SK-N-SH treated with all-trans-retinoic acid at 6 μM for 48 hours (cell line): ENCODE data around the gene VPS25.

Experiments
- ATAC-seq: fragments of 200-7000 bp; cut with Tn5 transposase; 3 replicates; pipeline ENCODE4 v1.9.1; 2020; ENCODE audit warnings: mild to moderate bottlenecking, moderate library complexity
- ARNTL ChIP-seq: fragments of 450-650 bp; formaldehyde crosslinking; IDR thresholded peaks from 2 replicates; pipeline ENCODE4 v1.5.0; 2020; ENCODE audit warnings: low read depth, mild to moderate bottlenecking, moderate library complexity, borderline replicate concordance
- BACH2 ChIP-seq: fragments of 250-450 bp; sonication (Bioruptor Pico); IDR thresholded peaks from 2 replicates; pipeline ENCODE4 v1.9.0; 2021; ENCODE audit warnings: mild to moderate bottlenecking, borderline replicate concordance
- CREB5 ChIP-seq: fragments of 250-450 bp; sonication (Bioruptor Pico); IDR thresholded peaks from 2 replicates; pipeline ENCODE4 v1.5.1; 2020; ENCODE audit warnings: low read depth, mild to moderate bottlenecking, moderate library complexity
- CSDC2 ChIP-seq: fragments of 250-450 bp; sonication (Bioruptor Pico); IDR thresholded peaks from 2 replicates; pipeline ENCODE4 v1.5.0; 2020; ENCODE audit warnings: mild to moderate bottlenecking, moderate library complexity
- ESRRG ChIP-seq: fragments of 250-450 bp; sonication (Bioruptor Pico); IDR thresholded peaks from 2 replicates; pipeline ENCODE4 v1.6.1; 2021; ENCODE audit warnings: mild to moderate bottlenecking
- ISL1 ChIP-seq: fragments of 250-450 bp; sonication (Bioruptor Pico); IDR thresholded peaks from 2 replicates; pipeline ENCODE4 v2.1.2; 2022; ENCODE audit warnings: mild to moderate bottlenecking, moderate library complexity
- OSR1 ChIP-seq: fragments of 250-450 bp; sonication (Bioruptor Pico); IDR thresholded peaks from 2 replicates; pipeline ENCODE4 v1.8.0; 2022; ENCODE audit warnings: moderate library complexity, mild to moderate bottlenecking, inconsistent platforms
- PATZ1 ChIP-seq: fragments of 250-450 bp; sonication (Bioruptor Pico); IDR thresholded peaks from 2 replicates; pipeline ENCODE4 v1.8.0; 2020; ENCODE audit warnings: mild to moderate bottlenecking, moderate library complexity, borderline replicate concordance
- POU6F1 ChIP-seq: fragments of 250-450 bp; sonication (Bioruptor Pico); IDR thresholded peaks from 2 replicates; pipeline ENCODE4 v1.8.0; 2021; ENCODE audit warnings: low read depth, mild to moderate bottlenecking, moderate library complexity, borderline replicate concordance
- PPARA ChIP-seq: fragments of 250-450 bp; sonication (Bioruptor Pico); IDR thresholded peaks from 2 replicates; pipeline ENCODE4 v1.5.0; 2020; ENCODE audit warnings: mild to moderate bottlenecking, borderline replicate concordance
- RARB ChIP-seq: fragments of 250-450 bp; sonication (Bioruptor Pico); IDR thresholded peaks from 2 replicates; pipeline ENCODE4 v1.8.0; 2021; ENCODE audit warnings: mild to moderate bottlenecking, moderate library complexity
- SNAI2 ChIP-seq: fragments of 250-450 bp; sonication (Bioruptor Pico); IDR thresholded peaks from 2 replicates; pipeline ENCODE4 v1.5.0; 2020; ENCODE audit warnings: mild to moderate bottlenecking, moderate library complexity
- TCF4 ChIP-seq: fragments of 250-450 bp; sonication (Bioruptor Pico); IDR thresholded peaks from 2 replicates; pipeline ENCODE4 v1.8.0; 2021; ENCODE audit warnings: mild to moderate bottlenecking, moderate library complexity, borderline replicate concordance
- TOX ChIP-seq: fragments of 250-450 bp; sonication (Bioruptor Pico); IDR thresholded peaks from 2 replicates; pipeline ENCODE4 v1.8.0; 2021; ENCODE audit warnings: mild to moderate bottlenecking, moderate library complexity, borderline replicate concordance
- TSHZ2 ChIP-seq: fragments of 250-450 bp; sonication (Bioruptor Pico); IDR thresholded peaks from 2 replicates; pipeline ENCODE4 v1.5.0; 2020; ENCODE audit warnings: mild to moderate bottlenecking, moderate library complexity
- ZC3H10 ChIP-seq: fragments of 250-450 bp; sonication (Bioruptor Pico); IDR thresholded peaks from 2 replicates; pipeline ENCODE4 v1.5.1; 2021; ENCODE audit warnings: mild to moderate bottlenecking, moderate library complexity
- ZFP3 ChIP-seq: fragments of 250-450 bp; sonication (Bioruptor Pico); IDR thresholded peaks from 2 replicates; pipeline ENCODE4 v1.5.0; 2020; ENCODE audit warnings: mild to moderate bottlenecking, moderate library complexity
- ZFP30 ChIP-seq: fragments of 450-650 bp; formaldehyde crosslinking; IDR thresholded peaks from 2 replicates; pipeline ENCODE4 v1.5.0; 2022; ENCODE audit warnings: mild to moderate bottlenecking, moderate library complexity
- ZNF70 ChIP-seq: fragments of 450-650 bp; formaldehyde crosslinking; IDR thresholded peaks from 2 replicates; pipeline ENCODE4 v1.5.0; 2020; ENCODE audit warnings: mild to moderate bottlenecking, moderate library complexity

Gene VPS25

GRCh38 chr17:42743595-42744282 is 29.5 kb upstream of the VPS25 start:
- peak; percentile 37 for ATAC-seq
- TF ChIP-seq CREB5 (no peak), CSDC2 (CRISPR knock-in tag) (no peak), TSHZ2 (CRISPR knock-in tag) (no peak), SNAI2 (CRISPR knock-in tag) (no peak), TOX (CRISPR knock-in tag) (no peak), ISL1 (CRISPR knock-in tag) (no peak), PATZ1 (no peak), BACH2 (CRISPR knock-in tag) (no peak)

DNA sequence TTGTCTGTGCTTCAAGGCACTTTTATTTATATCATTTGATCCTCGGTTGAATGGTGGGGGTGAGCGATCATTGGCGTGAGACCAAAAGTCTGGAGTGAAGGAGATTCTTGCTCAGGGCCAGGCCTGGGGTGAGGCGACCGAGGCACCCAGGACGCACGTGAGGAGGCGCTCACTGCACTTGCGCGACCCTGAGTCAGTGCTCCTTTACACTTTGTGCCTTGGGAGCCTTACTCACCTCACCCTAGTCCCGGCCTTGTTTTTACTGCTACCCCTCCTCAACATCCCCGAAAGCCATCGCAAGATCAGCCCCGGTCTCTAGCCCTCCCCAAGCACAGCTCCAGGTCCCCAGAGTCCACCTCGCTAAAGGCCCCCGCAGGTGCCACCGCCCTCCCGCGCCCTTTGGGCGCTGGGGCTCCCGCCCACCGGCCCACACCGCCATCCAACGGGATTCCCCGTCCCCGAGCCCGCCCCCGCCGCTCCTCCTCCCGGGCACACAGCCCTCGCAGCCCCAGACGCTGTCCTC is 28.9 kb upstream of the VPS25 start:
- ATAC-seq: peak; percentile 89

DNA sequence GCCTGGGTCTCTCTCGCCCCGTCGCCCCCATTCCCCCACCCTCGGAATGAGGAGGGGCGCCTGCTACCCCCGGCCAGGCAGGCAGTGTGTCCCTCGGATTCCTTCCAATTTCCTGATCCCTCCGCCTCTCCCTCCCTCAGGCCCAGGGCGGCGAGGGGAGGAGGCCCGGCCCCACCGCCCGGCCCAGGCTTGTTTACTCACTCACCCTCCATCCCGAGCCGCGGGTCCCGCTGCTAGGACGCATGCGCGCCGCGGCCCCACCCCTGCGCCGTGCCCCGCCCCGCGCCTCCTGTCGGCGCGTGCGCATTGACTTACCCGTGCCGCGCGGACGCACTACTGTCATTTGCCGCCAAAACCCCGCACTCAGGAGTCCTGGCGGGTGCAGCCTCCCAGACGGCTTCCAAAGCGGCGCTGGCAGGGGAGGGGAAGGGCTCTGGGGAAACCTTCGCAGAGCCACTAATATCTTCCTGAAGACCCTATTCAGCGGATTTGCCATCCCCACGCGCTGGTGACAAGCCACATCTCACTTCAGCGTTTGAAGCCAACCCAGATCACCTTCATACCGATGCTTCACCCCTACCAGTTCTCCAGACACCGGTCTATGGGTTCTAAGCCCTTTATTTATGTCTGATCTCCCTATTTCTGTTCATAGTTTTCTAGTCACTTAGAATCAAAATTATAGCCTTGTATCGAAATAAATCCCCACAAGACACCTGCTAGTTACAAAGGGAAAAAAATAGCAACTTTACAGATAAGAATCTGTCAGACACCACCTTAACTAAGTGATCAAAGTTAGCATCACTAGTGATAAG is 28.2 kb upstream of the VPS25 start, which contains the start of gene EZH1:
Gene EZH1, minus strand, starts transcription at position 235 of the 812 bp plus-strand sequence. CDS start 16,099 bp downstream, outside the sequence.
- peak; percentile 95 for ATAC-seq
- no peak for TF ChIP-seq PPARA (CRISPR knock-in tag)
- TF ChIP-seq POU6F1 (CRISPR knock-in tag): no peak
- TF ChIP-seq CSDC2 (CRISPR knock-in tag): no peak
- no peak for TF ChIP-seq TOX (CRISPR knock-in tag)
- TF ChIP-seq SNAI2 (CRISPR knock-in tag): no peak
- no peak for TF ChIP-seq ARNTL (CRISPR knock-in tag)
- no peak for TF ChIP-seq TCF4
- TF ChIP-seq ZNF70: no peak
- no peak for TF ChIP-seq ZFP3 (CRISPR knock-in tag)
- no peak for TF ChIP-seq PATZ1
- no peak for TF ChIP-seq ESRRG (CRISPR knock-in tag)
- TF ChIP-seq ZC3H10 (CRISPR knock-in tag): no peak
- no peak for TF ChIP-seq RARB
- no peak for TF ChIP-seq BACH2 (CRISPR knock-in tag)
- TF ChIP-seq OSR1 (CRISPR knock-in tag): no peak

More for the DNA sequence above, 28.9 kb upstream of the VPS25 start:
- TF ChIP-seq TSHZ2 (CRISPR knock-in tag) (no peak), ZNF70 (no peak), ISL1 (CRISPR knock-in tag) (no peak), ZFP30 (no peak), ESRRG (CRISPR knock-in tag) (no peak), TCF4 (no peak)
- TF ChIP-seq, all 23 proteins: peak for 0
